Loucy (cell line): ENCODE measurements around the gene TAS2R50.

Experiments
- CTCF ChIP-seq: fragments of 200-600 bp; sonication (generic); conservative IDR thresholded peaks from 2 replicates; pipeline ENCODE4 v1.5.1; 2014; ENCODE audit warnings: mild to moderate bottlenecking, antibody characterized with exemption, low read length
- EZH2phosphoT487 ChIP-seq: fragments of 200-600 bp; IDR thresholded peaks from 2 replicates; pipeline ENCODE4 v1.6.1; 2018; ENCODE audit warnings: antibody characterized with exemption, mild to moderate bottlenecking, moderate library complexity, borderline replicate concordance

- no peak for TF ChIP-seq CTCF
- TF ChIP-seq EZH2phosphoT487, result no peak
These were observed 34.1 kb downstream of the TAS2R50 start for GRCh38 chr12:10952645-10953044.
